Peyer's patch (tissue), 4 donors: ENCODE results near the gene MSANTD2. TPM values are rescaled to one million over a fixed set of nuclear protein-coding genes. Genes with fewer than 3 reads are reported as not detected.

ENCODE experiments used
- DNase-seq, 3 donors: peaks; one replicate each; pipeline ENCODE4 v3.0.0-alpha.2; 2017 to 2019
- H3K27ac ChIP-seq, 4 donors: fragments of 200-600 bp; sonication (generic); one replicate each; pipeline ENCODE4 v1.5.1; 2016 to 2019
- H3K27me3 ChIP-seq, 2 donors: fragments of 200-600 bp; sonication (generic); one replicate each; pipeline ENCODE4 v1.5.1; 2019
- H3K36me3 ChIP-seq, 3 donors: fragments of 200-600 bp; sonication (generic); one replicate each; pipeline ENCODE4 v1.5.1; 2016 to 2019
- H3K4me1 ChIP-seq, 4 donors: fragments of 200-600 bp; sonication (generic); one replicate each; pipeline ENCODE4 v1.5.1; 2016 to 2019
- H3K4me3 ChIP-seq, 4 donors: fragments of 200-600 bp; sonication (generic); 1 replicate in 3 of 4; 2 replicates in 1 of 4; pipeline ENCODE4 v1.5.1; 2016 to 2019; ENCODE audit warnings: mild to moderate bottlenecking in 1 of 4
- H3K9me3 ChIP-seq, 4 donors: fragments of 200-600 bp; sonication (generic); one replicate each; pipeline ENCODE4 v1.5.1; 2016 to 2019; ENCODE audit warnings: mild to moderate bottlenecking in 1 of 4
- CTCF ChIP-seq, 6 experiments: fragments of 450-650 bp in 4 of 6; fragments of 200-600 bp in 2 of 6; sonication (generic) in 1 of 6; IDR thresholded peaks; one replicate each; pipeline ENCODE4 v1.5.1; 2017 to 2019; ENCODE audit warnings: antibody characterized with exemption in 6 of 6, mild to moderate bottlenecking in 3 of 6, moderate library complexity in 1 of 6
- POLR2A ChIP-seq, 2 donors: fragments of 450-650 bp; IDR thresholded peaks; one replicate each; pipeline ENCODE4 v1.5.1; 2017; ENCODE audit warnings: antibody characterized with exemption in 2 of 2, mild to moderate bottlenecking in 2 of 2, moderate library complexity in 2 of 2
- total RNA-seq, 4 donors: library from RNA; depleted of rRNA; stranded (reverse); fragments of >200 nt; gene quantifications; one replicate each; pipeline ENCODE4 v1.1.0, GENCODE V29; 2016

The MSANTD2 gene
- 10 to 100 TPM; 16.5 to 33.8 (median 17.3) TPM for total RNA-seq

- no peaks in the 10 kb centered on the region for H3K36me3 ChIP-seq
- H3K27me3 ChIP-seq: no peaks in the 10 kb centered on the region
- no peaks in the 10 kb centered on the region for H3K9me3 ChIP-seq
- H3K27ac ChIP-seq: peak within 1 kb of the TSS; percentile 89 to 98 (median 98)
- H3K4me3 ChIP-seq: peak within 1 kb of the TSS; percentile 75 to 100 (median 99)
- H3K4me1 ChIP-seq: peaks cover 0 to 18% (median 6%) of the 10 kb centered on the region in 4 donors
- peak; percentile 77 to 92 (median 89) for DNase-seq
- TF ChIP-seq POLR2A (IDR thresholded peaks at IDR 0.05) (peak; percentile 87 to 89), CTCF (IDR thresholded peaks at IDR 0.05) (no peak)
Observed at GRCh38 chr11:124800226-124800929, at the start of gene MSANTD2. Gene MSANTD2, minus strand, starts transcription at chr11:124800406. Its CDS starts 26 bp downstream, at chr11:124800380.

DNA sequence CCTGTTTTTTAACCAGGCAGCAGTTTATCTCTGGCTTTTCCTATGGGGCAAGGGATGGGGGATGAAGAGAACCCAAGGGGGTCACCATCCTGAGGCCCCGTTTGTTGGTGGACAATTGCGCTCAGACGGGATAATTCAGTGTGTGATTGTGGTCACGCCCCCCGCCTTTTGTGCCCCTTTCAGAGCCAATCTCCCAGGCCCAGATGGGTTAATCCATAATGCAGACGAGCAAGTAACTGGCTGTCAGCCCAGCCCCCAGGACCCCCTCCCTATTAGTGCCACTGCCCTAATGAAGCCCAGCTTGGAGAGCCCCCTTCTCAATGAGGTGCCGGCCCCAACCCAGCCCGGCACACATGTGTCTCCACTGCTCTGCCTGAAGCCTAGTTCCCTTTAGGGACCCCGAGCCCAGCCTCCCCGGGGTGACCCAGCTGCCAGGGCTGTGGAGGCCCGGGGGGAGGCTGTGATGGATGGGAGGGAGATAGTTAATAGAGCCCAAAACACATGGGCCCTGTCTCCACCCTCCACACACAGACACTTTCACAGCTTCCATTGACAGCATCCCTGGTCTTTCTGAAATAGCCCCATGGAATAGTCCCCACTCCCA lies 46.0 kb upstream of the MSANTD2 start:
- Histone ChIP-seq H3K27me3 (peaks cover 0 to 38% of the 10 kb centered on the region in 2 donors), H3K9me3 (no peaks in the 10 kb centered on the region)

GRCh38 chr11:124844664-124845079 lies 44.5 kb upstream of the MSANTD2 start:
- H3K36me3 ChIP-seq: no peaks in the 10 kb centered on the region
- no peaks in the 10 kb centered on the region for H3K9me3 ChIP-seq
- no peak for DNase-seq
- H3K27me3 ChIP-seq: peaks cover 0 to 39% of the 10 kb centered on the region in 2 donors
- TF ChIP-seq CTCF (IDR thresholded peaks at IDR 0.05) (no peak), POLR2A (IDR thresholded peaks at IDR 0.05) (no peak)
- peaks cover 0 to 11% (median 2%) of the 10 kb centered on the region in 4 donors for H3K4me1 ChIP-seq
- H3K27ac ChIP-seq: no peak overlapping the region
- H3K4me3 ChIP-seq: no peak overlapping the region

More for the DNA sequence above, 46.0 kb upstream of the MSANTD2 start:
- Histone ChIP-seq H3K27ac (no peak overlapping the region), H3K36me3 (no peaks in the 10 kb centered on the region), H3K4me3 (no peak overlapping the region), H3K4me1 (peaks cover 0 to 9% (median 0%) of the 10 kb centered on the region in 4 donors)
- no peak for TF ChIP-seq POLR2A (IDR thresholded peaks at IDR 0.05)
- no peak for DNase-seq

GRCh38 chr11:124843616-124843910 lies 43.4 kb upstream of the MSANTD2 start:
- Histone ChIP-seq H3K4me1 (peaks cover 0 to 20% (median 8%) of the 10 kb centered on the region in 4 donors), H3K9me3 (no peaks in the 10 kb centered on the region), H3K27me3 (peaks cover 0 to 50% of the 10 kb centered on the region in 2 donors), H3K27ac (no peak overlapping the region), H3K36me3 (no peaks in the 10 kb centered on the region), H3K4me3 (no peak overlapping the region)
- TF ChIP-seq POLR2A (IDR thresholded peaks at IDR 0.05): no peak
- TF ChIP-seq CTCF (IDR thresholded peaks at IDR 0.05): no peak
- DNase-seq: no peak

DNA sequence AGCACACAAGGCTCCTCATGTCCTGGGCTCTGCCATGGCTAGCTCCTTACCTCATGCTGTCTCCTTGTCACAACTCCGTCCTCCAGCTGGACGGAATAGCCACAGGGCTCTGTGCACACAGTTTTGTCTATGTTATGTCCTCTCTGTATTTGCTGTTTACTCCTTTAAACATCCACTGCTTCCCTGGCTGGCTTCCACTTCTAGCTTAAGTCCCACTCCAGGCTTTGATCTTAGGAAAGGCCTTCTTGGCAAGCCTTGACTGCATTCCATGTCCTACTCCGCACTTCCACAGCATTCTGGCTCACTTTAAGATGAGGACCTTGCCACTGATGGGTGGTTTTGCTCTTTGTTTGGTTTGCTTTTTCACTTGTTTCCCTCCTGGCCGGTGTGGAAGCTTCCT lies 42.1 kb upstream of the MSANTD2 start:
- no peak overlapping the region for H3K4me3 ChIP-seq
- H3K27me3 ChIP-seq: peaks cover 0 to 55% of the 10 kb centered on the region in 2 donors
- no peak for DNase-seq
- no peaks in the 10 kb centered on the region for H3K9me3 ChIP-seq
- TF ChIP-seq CTCF (IDR thresholded peaks at IDR 0.05) (no peak), POLR2A (IDR thresholded peaks at IDR 0.05) (no peak)
- H3K36me3 ChIP-seq: no peaks in the 10 kb centered on the region
- H3K4me1 ChIP-seq: peaks cover 0 to 20% (median 8%) of the 10 kb centered on the region in 4 donors
- no peak overlapping the region for H3K27ac ChIP-seq

GRCh38 chr11:124841840-124842239 lies 41.6 kb upstream of the MSANTD2 start:
- no peak overlapping the region for H3K4me3 ChIP-seq
- H3K27me3 ChIP-seq: peaks cover 0 to 55% of the 10 kb centered on the region in 2 donors
- TF ChIP-seq POLR2A (IDR thresholded peaks at IDR 0.05): no peak
- H3K4me1 ChIP-seq: peaks cover 0 to 20% (median 8%) of the 10 kb centered on the region in 4 donors
- H3K9me3 ChIP-seq: no peaks in the 10 kb centered on the region
- no peaks in the 10 kb centered on the region for H3K36me3 ChIP-seq
- no peak for DNase-seq
- H3K27ac ChIP-seq: no peak overlapping the region
